ENCODE results near the gene HACL1.

The HACL1 gene

GRCh38 chr3:15601399-15602145, at the start of gene HACL1, which contains the start of gene BTD:
HACL1 (minus strand) TSS chr3:15601569; CDS start chr3:15601463, 106 bp downstream.
BTD (plus strand) TSS chr3:15601745; CDS start chr3:15635440, 33,695 bp downstream.
- no peak for TF ChIP-seq CTCF (IDR thresholded peaks at IDR 0.05)

GRCh38 chr3:15649858-15650257, 48.5 kb upstream of the HACL1 start:
- no peak for TF ChIP-seq CTCF (IDR thresholded peaks at IDR 0.05)

GRCh38 chr3:15649341-15649740, 48.0 kb upstream of the HACL1 start:
- no peak for TF ChIP-seq CTCF (IDR thresholded peaks at IDR 0.05)

GRCh38 chr3:15647611-15648167, 46.3 kb upstream of the HACL1 start:
- TF ChIP-seq CTCF (IDR thresholded peaks at IDR 0.05): no peak

GRCh38 chr3:15646851-15647511, 45.6 kb upstream of the HACL1 start:
- no peak for TF ChIP-seq CTCF (IDR thresholded peaks at IDR 0.05)

GRCh38 chr3:15645740-15646501, 44.6 kb upstream of the HACL1 start:
- no peak for TF ChIP-seq CTCF (IDR thresholded peaks at IDR 0.05)

GRCh38 chr3:15645246-15645645, 43.9 kb upstream of the HACL1 start:
- TF ChIP-seq CTCF (IDR thresholded peaks at IDR 0.05): no peak

Data from LNCAP (cell line).